Liver (tissue), 3 donors: Measurements from ENCODE around the gene USP48.

Source experiments
- ATF3 ChIP-seq: IDR thresholded peaks from 2 replicates; pipeline ENCODE4 v1.6.1; 2016; ENCODE audit warnings: antibody characterized with exemption
- FOXA1 ChIP-seq: IDR thresholded peaks from 2 replicates; pipeline ENCODE4 v1.6.1; 2016; ENCODE audit warnings: antibody characterized with exemption
- GABPA ChIP-seq, 2 donors: IDR thresholded peaks in 1 of 2; conservative IDR thresholded peaks in 1 of 2; 2 replicates each; pipeline ENCODE4 v1.6.1; 2016; ENCODE audit warnings: antibody characterized with exemption in 2 of 2, mild to moderate bottlenecking in 1 of 2, moderate library complexity in 1 of 2
- HNF4G ChIP-seq: IDR thresholded peaks from 2 replicates; pipeline ENCODE4 v1.6.1; 2016; ENCODE audit warnings: antibody characterized with exemption
- MAX ChIP-seq: IDR thresholded peaks from 2 replicates; pipeline ENCODE4 v1.6.1; 2016; ENCODE audit warnings: antibody characterized with exemption
- NR2F2 ChIP-seq: IDR thresholded peaks from 2 replicates; pipeline ENCODE4 v1.6.1; 2016; ENCODE audit warnings: antibody characterized with exemption
- REST ChIP-seq: IDR thresholded peaks from 2 replicates; pipeline ENCODE4 v1.6.1; 2016; ENCODE audit warnings: antibody characterized with exemption, mild to moderate bottlenecking
- RXRA ChIP-seq, 2 donors: IDR thresholded peaks; 2 replicates each; pipeline ENCODE4 v1.6.1; 2017 to 2018; ENCODE audit warnings: antibody characterized with exemption in 2 of 2, mild to moderate bottlenecking in 1 of 2
- TAF1 ChIP-seq: conservative IDR thresholded peaks from 2 replicates; pipeline ENCODE4 v1.6.1; 2016; ENCODE audit warnings: antibody characterized with exemption, mild to moderate bottlenecking
- ZBTB33 ChIP-seq: IDR thresholded peaks from 2 replicates; pipeline ENCODE4 v1.6.1; 2016; ENCODE audit warnings: antibody characterized with exemption
- TF ChIP-seq, protein P1 (sequence below): fragments of 150-350 bp; IDR thresholded peaks from 2 replicates; pipeline ENCODE4 v1.5.1; 2017; ENCODE audit warnings: improper control_type of control experiment, low read depth, low read length; ENCODE audit not compliant: missing input control
- donor health status: healthy.
- donor health status: healthy.

GRCh38 chr1:21707891-21708290 is 75.1 kb downstream of the USP48 start:
- TF ChIP-seq RXRA (IDR thresholded peaks at IDR 0.05), result no peak
- TF ChIP-seq NR2F2, result no peak
- TF ChIP-seq ZBTB33, result no peak
- TF ChIP-seq, protein P1, sequence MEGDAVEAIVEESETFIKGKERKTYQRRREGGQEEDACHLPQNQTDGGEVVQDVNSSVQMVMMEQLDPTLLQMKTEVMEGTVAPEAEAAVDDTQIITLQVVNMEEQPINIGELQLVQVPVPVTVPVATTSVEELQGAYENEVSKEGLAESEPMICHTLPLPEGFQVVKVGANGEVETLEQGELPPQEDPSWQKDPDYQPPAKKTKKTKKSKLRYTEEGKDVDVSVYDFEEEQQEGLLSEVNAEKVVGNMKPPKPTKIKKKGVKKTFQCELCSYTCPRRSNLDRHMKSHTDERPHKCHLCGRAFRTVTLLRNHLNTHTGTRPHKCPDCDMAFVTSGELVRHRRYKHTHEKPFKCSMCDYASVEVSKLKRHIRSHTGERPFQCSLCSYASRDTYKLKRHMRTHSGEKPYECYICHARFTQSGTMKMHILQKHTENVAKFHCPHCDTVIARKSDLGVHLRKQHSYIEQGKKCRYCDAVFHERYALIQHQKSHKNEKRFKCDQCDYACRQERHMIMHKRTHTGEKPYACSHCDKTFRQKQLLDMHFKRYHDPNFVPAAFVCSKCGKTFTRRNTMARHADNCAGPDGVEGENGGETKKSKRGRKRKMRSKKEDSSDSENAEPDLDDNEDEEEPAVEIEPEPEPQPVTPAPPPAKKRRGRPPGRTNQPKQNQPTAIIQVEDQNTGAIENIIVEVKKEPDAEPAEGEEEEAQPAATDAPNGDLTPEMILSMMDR, result no peak
- TF ChIP-seq FOXA1, result no peak
- no peak for TF ChIP-seq ATF3
- no peak for TF ChIP-seq GABPA (IDR thresholded peaks at IDR 0.05 in 1 of 2, conservative IDR thresholded peaks at IDR 0.05 in 1 of 2)
- TF ChIP-seq REST, result no peak
- TF ChIP-seq TAF1, result no peak
- no peak for TF ChIP-seq MAX
- TF ChIP-seq HNF4G, result no peak
